Transverse colon (tissue), 4 donors: ENCODE measurements around the gene KLF2. TPM values are rescaled to one million over a fixed set of nuclear protein-coding genes. Genes with fewer than 3 reads are reported as not detected.

Experiments used
- DNase-seq: peaks from one replicate; pipeline ENCODE4 v3.0.0-alpha.2; 2019
- H3K27ac ChIP-seq, 4 donors: fragments of 200-600 bp; sonication (generic); 2 replicates each; pipeline ENCODE4 v1.5.1; 2016 to 2018; ENCODE audit warnings: inconsistent platforms in 4 of 4
- H3K27me3 ChIP-seq: fragments of 200-600 bp; sonication (generic); 2 replicates; pipeline ENCODE4 v1.5.1; 2017; ENCODE audit warnings: inconsistent platforms
- H3K36me3 ChIP-seq, 4 donors: fragments of 200-600 bp; sonication (generic); 2 replicates each; pipeline ENCODE4 v1.5.1; 2017 to 2019; ENCODE audit warnings: inconsistent platforms in 4 of 4
- H3K4me1 ChIP-seq, 4 donors: fragments of 200-600 bp; sonication (generic); 2 replicates each; pipeline ENCODE4 v1.5.1; 2017 to 2020; ENCODE audit warnings: inconsistent platforms in 4 of 4
- H3K4me3 ChIP-seq, 4 donors: fragments of 200-600 bp; sonication (generic); 1 replicate in 1 of 4; 2 replicates in 3 of 4; pipeline versions ENCODE4 v1.5.1 to v1.6.1; 2017 to 2019; ENCODE audit warnings: inconsistent platforms in 4 of 4
- H3K9me3 ChIP-seq, 2 donors: fragments of 200-600 bp; sonication (generic); 2 replicates each; pipeline ENCODE4 v1.5.1; 2017 to 2019; ENCODE audit warnings: inconsistent platforms in 2 of 2
- EP300 ChIP-seq: sonication (generic); formaldehyde crosslinking; IDR thresholded peaks from one replicate; pipeline ENCODE4 v1.6.1; 2017; ENCODE audit warnings: antibody characterized with exemption, low read depth
- POLR2A ChIP-seq: fragments of 450-650 bp; IDR thresholded peaks from one replicate; pipeline ENCODE4 v1.6.1; 2016; ENCODE audit warnings: antibody characterized with exemption, mild to moderate bottlenecking, moderate library complexity
- POLR2AphosphoS5 ChIP-seq, 3 donors: sonication (generic); formaldehyde crosslinking; IDR thresholded peaks; one replicate each; pipeline ENCODE4 v1.6.1; 2016; ENCODE audit warnings: antibody characterized with exemption in 3 of 3
- WGBS, 2 donors: methylation state at CpG; one replicate each; pipeline ENCODE4 v1.1.5; 2018; ENCODE audit warnings: low coverage in 1 of 2; 5-methylcytosine and 5-hydroxymethylcytosine counted together
- in situ Hi-C, 4 donors: fragments of 200-750 bp; cut with MboI; loops; one replicate each; pipeline versions ENCODE4 v1.15.0 to v1.15.1; 2017; ENCODE audit warnings: low sequenced_read_pairs in 3 of 4, low pct_ligation_motif_present in 1 of 4, low pct_unique_long_range_greater_than_20kb in 1 of 4
- intact Hi-C: fragments of 100-400 bp; cut with DNase I; formaldehyde crosslinking; loops from one replicate; pipeline ENCODE4 v1.15.1; 2023; ENCODE audit warnings: low total_unique reads
- total RNA-seq, 4 donors: library from RNA; depleted of rRNA; stranded (reverse); fragments of >200 nt; gene quantifications; one replicate each; pipeline ENCODE4 v1.1.0, GENCODE V29; 2016
- TF ChIP-seq, protein P1 (sequence below), 5 experiments: fragments of 200-600 bp in 3 of 5; fragments of 450-650 bp in 2 of 5; sonication (generic) in 3 of 5; IDR thresholded peaks; 1 replicate in 2 of 5; 2 replicates in 3 of 5; pipeline ENCODE4 v1.5.1; 2016 to 2017; ENCODE audit warnings: antibody characterized with exemption in 5 of 5, inconsistent platforms in 3 of 5, mild to moderate bottlenecking in 2 of 5, moderate library complexity in 1 of 5

KLF2 gene
- total RNA-seq, 4 donors from 2014 or later, result 19.9 to 74.4 (median 48.9) TPM

DNA sequence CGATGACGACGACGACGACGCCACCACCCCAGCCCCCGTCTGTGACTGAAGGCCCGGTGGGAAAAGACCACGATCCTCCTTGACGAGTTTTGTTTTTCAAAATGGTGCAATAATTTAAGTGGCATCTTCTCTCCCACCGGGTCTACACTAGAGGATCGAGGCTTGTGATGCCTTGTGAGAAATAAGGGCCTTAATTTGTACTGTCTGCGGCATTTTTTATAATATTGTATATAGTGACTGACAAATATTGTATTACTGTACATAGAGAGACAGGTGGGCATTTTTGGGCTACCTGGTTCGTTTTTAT, 2.5 kb downstream of the KLF2 start:
- H3K27me3 ChIP-seq, result no peaks in the 10 kb centered on the region
- peaks cover 4 to 39% (median 24%) of the 10 kb centered on the region in 4 donors for H3K4me1 ChIP-seq
- intact Hi-C loops (loop anchor here (5.0 kb wide), 2 partner anchors 45 to 255 kb away; no protein-coding TSS in a partner anchor), in situ Hi-C loops (no loop called here)
- no peaks in the 10 kb centered on the region for H3K36me3 ChIP-seq
- no peak for TF ChIP-seq POLR2A
- no peak for TF ChIP-seq EP300
- 64 to 75% methylated on average over 14 of the region's 14 CpGs for WGBS, 2 donors
- H3K9me3 ChIP-seq, result no peaks in the 10 kb centered on the region
- peak overlapping the region; percentile 84 to 92 (median 90) for H3K27ac ChIP-seq
- no peak for DNase-seq
- peak overlapping the region in 3 of 4 donors; percentile 53 to 77 (median 72) for H3K4me3 ChIP-seq

DNA sequence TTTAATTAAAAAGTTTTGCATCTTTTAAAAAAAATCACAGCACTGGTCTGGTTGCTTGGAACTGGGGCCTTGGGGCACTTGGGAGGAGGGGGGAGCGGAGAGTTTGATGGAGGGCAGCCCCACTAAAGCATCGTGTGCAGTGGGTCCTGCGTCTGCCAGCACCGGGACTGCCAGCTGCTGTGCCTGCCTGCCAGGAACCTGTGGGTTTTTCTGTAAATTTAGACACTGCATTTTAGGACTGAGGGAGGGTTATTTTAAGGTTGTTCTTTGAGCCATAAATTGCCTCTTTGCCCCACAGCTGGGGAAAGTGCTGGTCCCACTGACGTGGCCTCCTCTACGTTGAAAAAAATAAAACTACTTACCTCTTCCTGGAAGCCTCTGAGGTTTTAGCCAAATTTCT, 2.9 kb downstream of the KLF2 start:
- Histone ChIP-seq H3K4me3 (peak overlapping the region; percentile 9 to 77 (median 62)), H3K4me1 (peaks cover 4 to 39% (median 24%) of the 10 kb centered on the region in 4 donors), H3K36me3 (no peaks in the 10 kb centered on the region), H3K9me3 (no peaks in the 10 kb centered on the region), H3K27ac (peak overlapping the region; percentile 84 to 92 (median 90)), H3K27me3 (no peaks in the 10 kb centered on the region)
- DNase-seq, result peak; percentile 39
- intact Hi-C loops (loop anchor here (5.0 kb wide), 2 partner anchors 45 to 255 kb away; no protein-coding TSS in a partner anchor), in situ Hi-C loops (no loop called here)
- WGBS, 2 donors, result 54% methylated on average over 6 of the region's 6 CpGs; no CpG with 5 or more reads in 1 of the 2 donors
- TF ChIP-seq, protein P1, sequence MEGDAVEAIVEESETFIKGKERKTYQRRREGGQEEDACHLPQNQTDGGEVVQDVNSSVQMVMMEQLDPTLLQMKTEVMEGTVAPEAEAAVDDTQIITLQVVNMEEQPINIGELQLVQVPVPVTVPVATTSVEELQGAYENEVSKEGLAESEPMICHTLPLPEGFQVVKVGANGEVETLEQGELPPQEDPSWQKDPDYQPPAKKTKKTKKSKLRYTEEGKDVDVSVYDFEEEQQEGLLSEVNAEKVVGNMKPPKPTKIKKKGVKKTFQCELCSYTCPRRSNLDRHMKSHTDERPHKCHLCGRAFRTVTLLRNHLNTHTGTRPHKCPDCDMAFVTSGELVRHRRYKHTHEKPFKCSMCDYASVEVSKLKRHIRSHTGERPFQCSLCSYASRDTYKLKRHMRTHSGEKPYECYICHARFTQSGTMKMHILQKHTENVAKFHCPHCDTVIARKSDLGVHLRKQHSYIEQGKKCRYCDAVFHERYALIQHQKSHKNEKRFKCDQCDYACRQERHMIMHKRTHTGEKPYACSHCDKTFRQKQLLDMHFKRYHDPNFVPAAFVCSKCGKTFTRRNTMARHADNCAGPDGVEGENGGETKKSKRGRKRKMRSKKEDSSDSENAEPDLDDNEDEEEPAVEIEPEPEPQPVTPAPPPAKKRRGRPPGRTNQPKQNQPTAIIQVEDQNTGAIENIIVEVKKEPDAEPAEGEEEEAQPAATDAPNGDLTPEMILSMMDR (IDR thresholded peaks at IDR 0.05), result no peak
- TF ChIP-seq POLR2A (no peak), POLR2AphosphoS5 (IDR thresholded peaks at IDR 0.05) (peak in 1 of 3 donors; percentile 8)

DNA sequence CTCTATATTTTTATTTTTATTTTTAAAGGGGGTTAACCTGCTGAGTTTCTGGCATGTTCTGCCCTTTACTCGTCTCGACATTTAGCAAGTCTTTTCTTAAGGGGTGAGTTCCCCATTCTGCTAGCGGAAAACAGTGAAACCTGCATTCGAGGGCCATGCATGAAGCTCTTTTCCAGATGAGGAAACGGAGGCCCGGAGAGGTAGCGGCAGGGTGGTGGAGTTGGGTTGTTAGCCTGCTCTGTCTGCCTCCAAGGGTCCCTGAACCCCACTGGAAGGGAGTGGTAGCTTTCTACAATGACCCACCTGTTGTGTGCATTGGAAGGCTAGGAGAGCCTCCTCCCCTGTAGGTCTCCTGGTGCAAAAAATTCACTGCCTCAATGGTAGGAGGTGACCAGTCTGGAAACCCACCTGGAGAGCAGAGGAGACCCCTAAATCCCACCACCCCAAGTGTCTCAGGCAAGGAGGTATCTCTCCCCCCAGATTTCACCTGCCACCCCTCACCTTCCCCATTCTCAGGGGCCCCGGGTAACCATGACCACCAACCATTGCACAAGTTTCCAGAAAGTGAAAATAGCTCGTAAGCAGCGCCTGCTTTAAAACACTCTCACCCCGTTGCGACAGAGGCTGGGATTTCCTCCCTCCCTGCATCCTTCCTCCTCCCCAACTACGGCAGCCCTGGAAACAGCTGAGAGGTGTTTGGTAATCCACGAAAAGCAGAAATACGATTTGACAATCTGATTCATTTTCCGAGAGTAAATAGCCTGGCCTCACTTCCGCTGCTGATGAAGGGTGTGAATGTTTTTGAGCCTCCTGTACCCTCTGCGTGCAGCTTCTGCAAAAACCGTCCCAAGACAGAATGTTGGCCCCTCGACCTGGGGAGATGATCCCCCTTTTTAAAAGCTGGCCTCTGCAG, 3.5 kb downstream of the KLF2 start:
- TF ChIP-seq, protein P1 (IDR thresholded peaks at IDR 0.05), result no peak
- TF ChIP-seq EP300, result no peak
- peak; percentile 5 for TF ChIP-seq POLR2A
- TF ChIP-seq POLR2AphosphoS5 (IDR thresholded peaks at IDR 0.05), result peak; percentile 63 to 79 (median 78)
- no peaks in the 10 kb centered on the region for H3K9me3 ChIP-seq
- in situ Hi-C loops (no loop called here), intact Hi-C loops (loop anchor here (5.0 kb wide), 2 partner anchors 46 to 256 kb away; no protein-coding TSS in a partner anchor)
- H3K27me3 ChIP-seq, result no peaks in the 10 kb centered on the region
- peak overlapping the region; percentile 9 to 77 (median 62) for H3K4me3 ChIP-seq
- DNase-seq, result peak; percentile 75
- WGBS, 2 donors, result 28 to 76% methylated on average over 7 to 20 of the region's 20 CpGs
- no peaks in the 10 kb centered on the region for H3K36me3 ChIP-seq
- H3K27ac ChIP-seq, result peak overlapping the region; percentile 84 to 92 (median 90)
- H3K4me1 ChIP-seq, result peaks cover 4 to 39% (median 24%) of the 10 kb centered on the region in 4 donors

DNA sequence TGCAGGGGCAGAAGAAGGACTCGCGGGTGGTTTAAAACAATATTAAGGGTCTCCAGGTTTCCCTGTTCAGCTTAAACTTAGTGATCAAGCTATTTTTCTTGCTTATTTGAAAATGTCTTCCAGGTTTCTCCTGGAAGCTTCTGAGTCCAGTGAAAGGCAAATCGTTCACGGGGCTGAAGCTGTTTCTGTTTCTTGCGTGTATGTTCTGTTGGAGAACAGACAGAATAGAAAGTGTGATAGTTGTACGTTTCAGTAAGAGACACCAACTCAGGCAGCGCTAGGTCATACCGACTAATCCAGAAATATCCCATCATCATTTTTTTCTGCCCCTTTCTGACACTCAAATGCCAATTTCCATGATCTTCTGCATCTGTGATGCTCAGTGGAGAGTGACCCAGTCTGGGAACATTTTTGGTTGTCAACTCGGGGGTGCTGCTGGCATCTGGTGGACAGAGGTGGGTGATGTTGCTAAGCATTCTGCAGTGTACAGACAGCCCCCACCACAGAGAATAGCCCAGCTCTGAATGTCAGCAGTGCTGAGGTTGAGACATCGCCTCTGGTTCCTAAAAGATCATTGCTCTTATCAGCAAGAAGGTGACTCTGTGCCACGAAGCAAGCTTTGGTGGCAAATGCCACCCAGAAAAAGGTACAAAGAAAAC, 4.3 kb downstream of the KLF2 start:
- peaks cover 4 to 36% (median 22%) of the 10 kb centered on the region in 4 donors for H3K4me1 ChIP-seq
- no peak for DNase-seq
- in situ Hi-C loops (no loop called here), intact Hi-C loops (loop anchor here (5.0 kb wide), 2 partner anchors 47 to 257 kb away; no protein-coding TSS in a partner anchor)
- H3K36me3 ChIP-seq, result no peaks in the 10 kb centered on the region
- TF ChIP-seq POLR2AphosphoS5 (IDR thresholded peaks at IDR 0.05) (peak in 2 of 3 donors; percentile 13 to 29), EP300 (no peak), POLR2A (peak; percentile 5)
- TF ChIP-seq, protein P1 (IDR thresholded peaks at IDR 0.05), result no peak
- H3K9me3 ChIP-seq, result no peaks in the 10 kb centered on the region
- 27 to 48% methylated on average over 6 to 11 of the region's 11 CpGs for WGBS, 2 donors
- H3K4me3 ChIP-seq, result peak overlapping the region in 2 of 4 donors; percentile 72 to 77
- H3K27me3 ChIP-seq, result no peaks in the 10 kb centered on the region
- peak overlapping the region; percentile 84 to 92 (median 90) for H3K27ac ChIP-seq
